Stimulated activated CD4-positive, alpha-beta T cell treated with anti-CD3 and anti-CD28 coated beads, Interleukin-15, amount 100 ng/mL, for 48 hours (primary cell): ENCODE data around the gene PEX26.
"Not testable (repeated sequence)": the region's sequence is repeated elsewhere in the genome, so short reads cannot be mapped to it uniquely, and the experiment has no call there.

Experiments
- DNase-seq, 2 donors: peaks; one replicate each; pipeline ENCODE4 v3.0.0-alpha.2; 2020; ENCODE audit warnings: low read depth in 2 of 2

PEX26 gene

GRCh38 chr22:18071307-18071967 lies 6.4 kb upstream of the PEX26 start:
- DNase-seq, result not testable (repeated sequence)

GRCh38 chr22:18071968-18072310 lies 5.9 kb upstream of the PEX26 start:
- DNase-seq, result no peak

GRCh38 chr22:18073467-18073866 lies 4.3 kb upstream of the PEX26 start:
- no peak for DNase-seq

- DNase-seq, result not testable (repeated sequence)
These were observed 3.9 kb upstream of the PEX26 start for GRCh38 chr22:18073927-18074326.

- no peak for DNase-seq
These were observed 2.6 kb upstream of the PEX26 start for GRCh38 chr22:18075101-18075719.

- DNase-seq, result peak in 1 of 2 donors; percentile 15
These were observed 1.9 kb upstream of the PEX26 start for GRCh38 chr22:18075720-18076497.

- DNase-seq, result no peak
These were observed 627 bp upstream of the PEX26 start for GRCh38 chr22:18077087-18077638.

GRCh38 chr22:18078329-18079041 lies 695 bp downstream of the PEX26 start:
- DNase-seq, result peak in 1 of 2 donors; percentile 33

- no peak for DNase-seq
These were observed 2.0 kb downstream of the PEX26 start for GRCh38 chr22:18079706-18080233.

GRCh38 chr22:18081416-18081815 lies 3.6 kb downstream of the PEX26 start:
- DNase-seq, result no peak

- DNase-seq, result no peak
These were observed 4.7 kb downstream of the PEX26 start for GRCh38 chr22:18082467-18082866.

- DNase-seq, result no peak
These were observed 5.6 kb downstream of the PEX26 start for GRCh38 chr22:18083406-18083805.

GRCh38 chr22:18085188-18085587 lies 7.4 kb downstream of the PEX26 start:
- no peak for DNase-seq

- no peak for DNase-seq
These were observed 9.6 kb downstream of the PEX26 start for GRCh38 chr22:18087350-18087855.

- DNase-seq, result peak in 1 of 2 donors; percentile 18
These were observed 11.2 kb downstream of the PEX26 start for GRCh38 chr22:18088825-18089568.

- DNase-seq, result no peak
These were observed 12.5 kb downstream of the PEX26 start for GRCh38 chr22:18090286-18090685.

- DNase-seq, result no peak
These were observed 13.7 kb downstream of the PEX26 start for GRCh38 chr22:18091478-18091877.

GRCh38 chr22:18091916-18092526 lies 14.2 kb downstream of the PEX26 start:
- DNase-seq, result no peak

GRCh38 chr22:18093661-18094060 lies 15.9 kb downstream of the PEX26 start:
- DNase-seq, result no peak

GRCh38 chr22:18095101-18095805 lies 17.5 kb downstream of the PEX26 start:
- no peak for DNase-seq
